T-helper 1 cell treated with Interleukin-12 subunit alpha and Interleukin-12 subunit beta and Interleukin-4 antibody, amounts not matched to agents 30 ng/mL and 1 ng/mL, for 36 hours (primary cell): ENCODE measurements around the gene RRP12. TPM values are rescaled to one million over a fixed set of nuclear protein-coding genes. Genes with fewer than 3 reads are reported as not detected.

Experiments
- intact Hi-C: fragments of 100-400 bp; cut with micrococcal nuclease; formaldehyde crosslinking; loops from one replicate; pipeline ENCODE4 v1.15.1; 2024
- total RNA-seq: library from RNA; stranded (reverse); gene quantifications from 2 replicates; pipeline ENCODE4 v1.2.3, GENCODE V29; 2022

RRP12 gene
- total RNA-seq, 1 donor from 2014 or later = 36.9 TPM

- intact Hi-C loops = loop anchor here (1.0 to 5.0 kb wide), 3 partner anchors 13 to 733 kb away; partner anchors contain the start of gene TM9SF3
Observed at GRCh38 chr10:97320480-97321031, 80.6 kb downstream of the RRP12 start.

DNA sequence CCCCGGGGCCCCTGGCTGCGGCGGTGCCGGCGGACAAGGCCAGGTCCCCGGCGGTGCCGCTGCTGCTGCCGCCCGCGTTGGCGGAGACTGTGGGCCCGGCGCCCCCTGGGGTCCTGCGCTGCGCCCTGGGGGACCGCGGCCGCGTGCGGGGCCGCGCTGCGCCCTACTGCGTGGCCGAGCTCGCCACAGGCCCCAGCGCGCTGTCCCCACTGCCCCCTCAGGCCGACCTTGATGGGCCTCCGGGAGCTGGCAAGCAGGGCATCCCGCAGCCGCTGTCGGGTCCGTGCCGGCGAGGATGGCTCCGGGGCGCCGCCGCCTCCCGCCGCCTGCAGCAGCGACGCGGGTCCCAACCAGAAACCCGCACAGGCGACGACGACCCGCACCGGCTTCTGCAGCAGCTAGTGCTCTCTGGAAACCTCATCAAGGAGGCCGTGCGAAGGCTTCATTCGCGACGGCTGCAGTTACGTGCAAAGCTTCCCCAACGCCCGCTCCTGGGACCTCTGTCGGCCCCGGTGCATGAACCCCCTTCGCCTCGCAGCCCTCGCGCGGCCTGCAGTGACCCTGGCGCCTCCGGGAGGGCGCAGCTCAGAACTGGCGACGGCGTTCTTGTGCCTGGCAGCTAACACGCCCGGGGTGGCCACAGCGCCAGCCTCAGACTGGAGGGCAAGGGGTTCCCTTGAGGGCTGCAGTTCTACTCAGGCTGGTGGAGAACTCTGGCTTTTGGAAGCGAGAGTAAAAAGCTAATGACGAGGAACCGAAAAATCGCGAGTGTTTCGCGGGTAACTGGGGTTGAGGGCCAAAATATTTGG is 81.3 kb downstream of the RRP12 start:
- intact Hi-C loops = loop anchor here (1.0 to 5.0 kb wide), 9 partner anchors 13 to 733 kb away; partner anchors contain the start of genes ARHGAP19, EXOSC1, MMS19 and PI4K2A

GRCh38 chr10:97318772-97319651 is 82.1 kb downstream of the RRP12 start, which contains the start of gene FRAT1:
Gene FRAT1 (plus strand): TSS chr10:97319271. CDS start chr10:97319454, 183 bp downstream.
- intact Hi-C loops = loop anchor here (1.0 to 2.0 kb wide), 6 partner anchors 27 to 322 kb away; partner anchors contain the start of genes ARHGAP19, EXOSC1, MMS19 and PI4K2A

DNA sequence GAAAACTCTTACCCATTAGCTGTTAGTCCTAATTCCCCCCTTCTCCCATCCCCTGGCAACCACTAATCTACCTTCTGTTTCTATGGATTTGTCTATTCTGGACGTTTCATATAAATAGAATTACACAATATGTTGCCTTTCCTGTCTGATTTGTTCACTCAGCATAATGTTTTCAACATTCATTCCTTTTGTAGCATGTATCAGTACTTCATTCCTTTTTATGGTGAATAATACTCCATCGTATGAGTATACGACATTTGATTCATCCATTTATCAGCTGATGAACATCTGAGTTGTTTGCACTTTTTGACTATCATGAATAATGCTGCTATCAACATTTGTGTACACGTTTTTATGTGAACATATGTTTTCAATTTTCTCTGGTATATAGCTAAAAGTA is 86.5 kb downstream of the RRP12 start:
- intact Hi-C loops = no loop called here

DNA sequence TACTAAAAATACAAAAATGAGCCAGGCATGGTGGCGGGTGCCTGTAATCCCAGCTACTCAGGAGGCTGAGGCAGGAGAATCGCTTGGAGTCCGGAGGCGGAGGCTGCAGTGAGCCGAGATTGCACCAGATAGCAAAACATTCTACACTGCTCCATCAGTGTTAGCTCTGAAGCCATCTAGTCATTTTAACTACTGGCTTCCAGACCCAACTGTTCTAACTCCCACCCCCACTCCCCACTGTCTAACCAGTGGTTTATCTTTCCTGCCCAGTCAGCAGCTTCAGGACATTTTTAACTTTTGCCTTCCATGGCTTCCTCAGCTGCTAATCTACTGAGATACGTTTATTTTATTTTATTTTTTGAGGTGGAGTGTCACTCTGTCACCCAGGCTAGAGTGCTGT is 88.2 kb downstream of the RRP12 start:
- intact Hi-C loops = no loop called here

GRCh38 chr10:97311111-97311626 is 90.0 kb downstream of the RRP12 start:
- intact Hi-C loops = no loop called here

- intact Hi-C loops = no loop called here
Observed at GRCh38 chr10:97307866-97308780, 93.0 kb downstream of the RRP12 start.

DNA sequence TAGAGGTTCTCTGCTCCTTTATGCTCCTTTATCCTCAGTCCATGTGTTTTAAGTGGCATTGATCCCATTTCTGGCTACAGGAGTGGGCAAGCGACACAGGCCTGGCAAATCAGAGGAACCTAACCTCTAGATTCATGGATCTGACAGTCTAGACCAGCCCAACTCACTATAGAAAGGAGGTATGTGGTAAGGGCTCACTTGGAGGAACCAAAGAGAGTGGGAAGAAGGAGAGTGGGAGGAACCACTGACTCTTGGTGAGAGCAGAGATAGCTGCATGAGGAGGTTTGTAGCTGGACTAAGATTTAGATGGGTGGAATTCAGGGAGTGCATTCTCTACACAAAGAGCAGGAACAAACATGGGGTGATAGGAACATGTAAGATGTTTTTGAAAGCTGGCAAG is 93.7 kb downstream of the RRP12 start:
- intact Hi-C loops = no loop called here

Other genes starting within 250 kb of the RRP12 start
- 0.46 and 0.47 TPM in 2 replicates for gene SLIT1, start 215.4 kb downstream of the RRP12 start, total RNA-seq
- gene ARHGAP19, start 108.7 kb downstream of the RRP12 start, total RNA-seq = 31.1 and 34.8 TPM in 2 replicates
- gene FRAT1, start 82.1 kb downstream of the RRP12 start, total RNA-seq = 4.5 and 4.8 TPM in 2 replicates
- 8.8 and 8.9 TPM in 2 replicates for gene FRAT2, start 66.6 kb downstream of the RRP12 start, total RNA-seq
- 446 and 454 TPM in 2 replicates for gene PGAM1, start 24.9 kb upstream of the RRP12 start, total RNA-seq
- gene EXOSC1, start 44.7 kb upstream of the RRP12 start, total RNA-seq = 53.8 and 57.6 TPM in 2 replicates
- gene ZDHHC16, start 44.8 kb upstream of the RRP12 start, total RNA-seq = 45.2 and 47.0 TPM in 2 replicates
- gene MMS19, start 97.1 kb upstream of the RRP12 start, total RNA-seq = 71.2 and 73.6 TPM in 2 replicates
- 0.90 and 1.5 TPM in 2 replicates for gene UBTD1, start 97.6 kb upstream of the RRP12 start, total RNA-seq
- 0.32 TPM in 1 of 2 replicates, not detected in the other for gene ANKRD2, start 171.4 kb upstream of the RRP12 start, total RNA-seq
- gene HOGA1, start 183.0 kb upstream of the RRP12 start, total RNA-seq = not detected in 2 replicates
- not detected in 2 replicates for gene C10orf62, start 188.4 kb upstream of the RRP12 start, total RNA-seq
- 1.1 and 1.3 TPM in 2 replicates for gene MORN4, start 232.2 kb upstream of the RRP12 start, total RNA-seq
- 13.9 and 14.1 TPM in 2 replicates for gene PI4K2A, start 239.3 kb upstream of the RRP12 start, total RNA-seq